ENCODE data around the gene VAC14.

The VAC14 gene

GRCh38 chr16:70730031-70730430 lies 70.9 kb downstream of the VAC14 start:
- peaks cover 20% of the 10 kb centered on the region for H3K36me3 ChIP-seq
- H3K27ac ChIP-seq = peak overlapping the region; percentile 84
- H3K4me3 ChIP-seq (ENCODE audit: low read depth, low read length) = no peak overlapping the region
- no peaks in the 10 kb centered on the region for H3K27me3 ChIP-seq (ENCODE audit: insufficient read depth, low read depth, severe bottlenecking)
- DNase-seq = peak; percentile 98
- TF ChIP-seq CTCF (IDR thresholded peaks at IDR 0.05; ENCODE audit: low read depth, low read length) = no peak
- H3K9me3 ChIP-seq (ENCODE audit: severe bottlenecking) = no peaks in the 10 kb centered on the region

GRCh38 chr16:70729292-70729691 lies 71.7 kb downstream of the VAC14 start:
- no peak for DNase-seq

GRCh38 chr16:70728150-70728549 lies 72.8 kb downstream of the VAC14 start:
- DNase-seq = no peak
- H3K4me3 ChIP-seq (ENCODE audit: low read depth, low read length) = no peak overlapping the region
- H3K27ac ChIP-seq = no peak overlapping the region
- no peaks in the 10 kb centered on the region for H3K9me3 ChIP-seq (ENCODE audit: severe bottlenecking)
- no peak for TF ChIP-seq CTCF (IDR thresholded peaks at IDR 0.05; ENCODE audit: low read depth, low read length)
- H3K27me3 ChIP-seq (ENCODE audit: insufficient read depth, low read depth, severe bottlenecking) = no peaks in the 10 kb centered on the region
- peaks cover 20% of the 10 kb centered on the region for H3K36me3 ChIP-seq

More at GRCh38 chr16:70729292-70729691, 71.7 kb downstream of the VAC14 start:
- Histone ChIP-seq H3K9me3 (ENCODE audit: severe bottlenecking) (no peaks in the 10 kb centered on the region), H3K27ac (peak overlapping the region; percentile 82), H3K36me3 (peaks cover 20% of the 10 kb centered on the region), H3K4me3 (ENCODE audit: low read depth, low read length) (no peak overlapping the region), H3K27me3 (ENCODE audit: insufficient read depth, low read depth, severe bottlenecking) (no peaks in the 10 kb centered on the region)
- TF ChIP-seq CTCF (IDR thresholded peaks at IDR 0.05; ENCODE audit: low read depth, low read length) = no peak

GRCh38 chr16:70726892-70727361 lies 74.0 kb downstream of the VAC14 start:
- Histone ChIP-seq H3K4me3 (ENCODE audit: low read depth, low read length) (no peak overlapping the region), H3K27ac (no peak overlapping the region), H3K9me3 (ENCODE audit: severe bottlenecking) (no peaks in the 10 kb centered on the region), H3K36me3 (peaks cover 20% of the 10 kb centered on the region), H3K27me3 (ENCODE audit: insufficient read depth, low read depth, severe bottlenecking) (no peaks in the 10 kb centered on the region)
- TF ChIP-seq CTCF (IDR thresholded peaks at IDR 0.05; ENCODE audit: low read depth, low read length) = no peak
- DNase-seq = no peak

GRCh38 chr16:70725912-70726828 lies 74.8 kb downstream of the VAC14 start:
- DNase-seq = no peak
- H3K36me3 ChIP-seq = peaks cover 20% of the 10 kb centered on the region
- TF ChIP-seq CTCF (IDR thresholded peaks at IDR 0.05; ENCODE audit: low read depth, low read length) = no peak
- H3K4me3 ChIP-seq (ENCODE audit: low read depth, low read length) = no peak overlapping the region
- H3K27me3 ChIP-seq (ENCODE audit: insufficient read depth, low read depth, severe bottlenecking) = no peaks in the 10 kb centered on the region
- no peaks in the 10 kb centered on the region for H3K9me3 ChIP-seq (ENCODE audit: severe bottlenecking)
- H3K27ac ChIP-seq = no peak overlapping the region
